Liver (tissue), 9 donors: ENCODE results near the gene TCF12. TPM values are rescaled to one million over a fixed set of nuclear protein-coding genes. Genes with fewer than 3 reads are reported as not detected.

Experiments used
- DNase-seq: peaks from one replicate; pipeline ENCODE4 v3.0.0-alpha.2; 2017; ENCODE audit warnings: low spot score
- H3K27ac ChIP-seq, 2 donors: one replicate each; pipeline ENCODE4 v1.7.0; 2013; ENCODE audit warnings: inconsistent platforms in 2 of 2, low read length in 2 of 2, control low read depth in 1 of 2, low read depth in 1 of 2, mild to moderate bottlenecking in 1 of 2
- H3K27me3 ChIP-seq, 4 donors: one replicate each; pipeline versions ENCODE4 v1.6.1 to v1.7.0; 2013; ENCODE audit warnings: low read length in 3 of 4, inconsistent platforms in 1 of 4, mild to moderate bottlenecking in 1 of 4, moderate library complexity in 1 of 4; ENCODE audit not compliant: control insufficient read depth in 4 of 4, insufficient read depth in 4 of 4
- H3K36me3 ChIP-seq, 4 donors: one replicate each; pipeline versions ENCODE4 v1.6.1 to v1.7.0; 2013; ENCODE audit warnings: low read length in 3 of 4, mild to moderate bottlenecking in 3 of 4, low read depth in 1 of 4, moderate library complexity in 1 of 4; ENCODE audit not compliant: control insufficient read depth in 4 of 4, insufficient read depth in 3 of 4
- H3K4me1 ChIP-seq, 4 donors: one replicate each; pipeline versions ENCODE4 v1.6.1 to v1.7.0; 2013; ENCODE audit warnings: low read length in 3 of 4, mild to moderate bottlenecking in 3 of 4, moderate library complexity in 1 of 4; ENCODE audit not compliant: control insufficient read depth in 4 of 4, insufficient read depth in 4 of 4
- H3K4me3 ChIP-seq, 3 donors: one replicate each; pipeline versions ENCODE4 v1.6.1 to v1.7.0; 2013; ENCODE audit warnings: low read length in 3 of 3, control low read depth in 1 of 3, low read depth in 1 of 3, mild to moderate bottlenecking in 1 of 3
- H3K9ac ChIP-seq, 2 donors: one replicate each; pipeline ENCODE4 v1.7.0; 2013; ENCODE audit warnings: low read length in 2 of 2, mild to moderate bottlenecking in 2 of 2, moderate library complexity in 2 of 2, control low read depth in 1 of 2, low read depth in 1 of 2
- H3K9me3 ChIP-seq, 4 donors: one replicate each; pipeline versions ENCODE4 v1.6.1 to v1.7.0; 2013; ENCODE audit warnings: low read length in 3 of 4; ENCODE audit not compliant: control insufficient read depth in 4 of 4
- EGR1 ChIP-seq, 2 donors: IDR thresholded peaks; 2 replicates each; pipeline ENCODE4 v1.6.1; 2016 to 2018; ENCODE audit warnings: antibody characterized with exemption in 2 of 2, low read depth in 2 of 2
- FOXA2 ChIP-seq: IDR thresholded peaks from 2 replicates; pipeline ENCODE4 v1.6.1; 2016; ENCODE audit warnings: antibody characterized with exemption
- GABPA ChIP-seq, 2 donors: IDR thresholded peaks in 1 of 2; conservative IDR thresholded peaks in 1 of 2; 2 replicates each; pipeline ENCODE4 v1.6.1; 2016; ENCODE audit warnings: antibody characterized with exemption in 2 of 2, mild to moderate bottlenecking in 1 of 2, moderate library complexity in 1 of 2
- HNF4A ChIP-seq, 2 donors: conservative IDR thresholded peaks; 2 replicates each; pipeline ENCODE4 v1.6.1; 2016; ENCODE audit warnings: antibody characterized with exemption in 2 of 2, mild to moderate bottlenecking in 2 of 2
- HNF4G ChIP-seq: IDR thresholded peaks from 2 replicates; pipeline ENCODE4 v1.6.1; 2016; ENCODE audit warnings: antibody characterized with exemption
- JUND ChIP-seq, 2 donors: IDR thresholded peaks; 2 replicates each; pipeline ENCODE4 v1.6.1; 2016; ENCODE audit warnings: antibody characterized with exemption in 2 of 2
- MAX ChIP-seq: IDR thresholded peaks from 2 replicates; pipeline ENCODE4 v1.6.1; 2016; ENCODE audit warnings: antibody characterized with exemption
- RXRA ChIP-seq, 2 donors: IDR thresholded peaks; 2 replicates each; pipeline ENCODE4 v1.6.1; 2017 to 2018; ENCODE audit warnings: antibody characterized with exemption in 2 of 2, mild to moderate bottlenecking in 1 of 2
- SP1 ChIP-seq: IDR thresholded peaks from 2 replicates; pipeline ENCODE4 v1.6.1; 2018; ENCODE audit warnings: antibody characterized with exemption, mild to moderate bottlenecking
- TAF1 ChIP-seq: conservative IDR thresholded peaks from 2 replicates; pipeline ENCODE4 v1.6.1; 2016; ENCODE audit warnings: antibody characterized with exemption, mild to moderate bottlenecking
- YY1 ChIP-seq: IDR thresholded peaks from 2 replicates; pipeline ENCODE4 v1.6.1; 2016; ENCODE audit warnings: antibody characterized with exemption, mild to moderate bottlenecking
- ZBTB33 ChIP-seq: IDR thresholded peaks from 2 replicates; pipeline ENCODE4 v1.6.1; 2016; ENCODE audit warnings: antibody characterized with exemption
- WGBS: extraction: QIAGEN DNeasy Blood & Tissue Kit; methylation state at CpG from one replicate; pipeline ENCODE4 v1.1.7; 2013; 5-methylcytosine and 5-hydroxymethylcytosine counted together
- polyA plus RNA-seq, 2 donors: library from polyadenylated mRNA; stranded (reverse) in 1 of 2; unstranded in 1 of 2; fragments of 200-250 nt in 1 of 2; fragments of >200 nt in 1 of 2; fragmentation: Nextera tagmentation in 1 of 2; extraction: Ambion mirVana in 1 of 2; gene quantifications; one replicate each; pipeline versions ENCODE4 v1.2.1 to v1.2.3, GENCODE V29; 2013 to 2015
- total RNA-seq, 2 donors: library from RNA; depleted of rRNA; stranded (reverse); fragments of >200 nt; gene quantifications; one replicate each; pipeline ENCODE4 v1.2.3, GENCODE V29; 2014
- TF ChIP-seq, protein P1 (sequence below): IDR thresholded peaks from 2 replicates; pipeline ENCODE4 v1.6.1; 2016; ENCODE audit warnings: antibody characterized with exemption
- donor health status: healthy.
- donor health status: healthy.
- donor health status: healthy.
- donor health status: healthy.
- donor health status: healthy.

TCF12 gene
- total and polyA plus RNA-seq, 4 donors: 8.7 to 38.3 (median 22.3) TPM

DNA sequence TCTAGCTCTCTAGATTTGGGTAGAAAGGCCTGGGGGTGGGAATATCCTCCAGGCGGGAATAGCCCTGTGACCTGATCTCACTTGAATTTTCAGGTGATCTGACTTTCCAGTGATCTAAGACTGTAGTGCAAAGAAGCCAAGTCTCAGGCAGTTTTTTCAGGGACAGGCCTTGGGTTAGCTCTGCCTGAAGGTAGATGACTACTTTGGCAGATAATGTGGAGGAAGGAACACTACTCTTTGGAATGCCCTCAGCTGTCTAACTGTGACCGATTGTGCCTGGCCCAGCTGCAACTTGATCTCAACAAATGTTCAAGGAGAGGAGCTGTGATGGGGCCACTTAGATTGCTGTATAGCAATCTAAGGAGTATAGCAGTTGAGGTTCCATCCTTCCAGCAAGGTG is 193.7 kb downstream of the TCF12 start (continued):
- TF ChIP-seq RXRA (IDR thresholded peaks at IDR 0.05) (no peak), ZBTB33 (no peak), SP1 (no peak)

GRCh38 chr15:57114070-57114469 is 195.6 kb downstream of the TCF12 start:
- Histone ChIP-seq H3K27me3 (no peaks in the 10 kb centered on the region), H3K36me3 (no peaks in the 10 kb centered on the region), H3K4me3 (no peak overlapping the region), H3K9me3 (no peaks in the 10 kb centered on the region), H3K4me1 (peaks cover 4 to 28% (median 12%) of the 10 kb centered on the region in 4 donors), H3K27ac (no peak overlapping the region), H3K9ac (no peak overlapping the region)
- DNase-seq: no peak
- TF ChIP-seq HNF4G (no peak), RXRA (IDR thresholded peaks at IDR 0.05) (no peak), TAF1 (no peak), GABPA (IDR thresholded peaks at IDR 0.05 in 1 of 2, conservative IDR thresholded peaks at IDR 0.05 in 1 of 2) (no peak), JUND (IDR thresholded peaks at IDR 0.05) (no peak), HNF4A (conservative IDR thresholded peaks at IDR 0.05) (no peak), SP1 (no peak), YY1 (no peak), EGR1 (IDR thresholded peaks at IDR 0.05; ENCODE audit: low read depth in 2 of 2) (no peak), FOXA2 (no peak), ZBTB33 (no peak)
- TF ChIP-seq, protein P1, sequence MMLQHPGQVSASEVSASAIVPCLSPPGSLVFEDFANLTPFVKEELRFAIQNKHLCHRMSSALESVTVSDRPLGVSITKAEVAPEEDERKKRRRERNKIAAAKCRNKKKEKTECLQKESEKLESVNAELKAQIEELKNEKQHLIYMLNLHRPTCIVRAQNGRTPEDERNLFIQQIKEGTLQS: no peak
- WGBS: 80% methylated on average over 3 of the region's 3 CpGs

DNA sequence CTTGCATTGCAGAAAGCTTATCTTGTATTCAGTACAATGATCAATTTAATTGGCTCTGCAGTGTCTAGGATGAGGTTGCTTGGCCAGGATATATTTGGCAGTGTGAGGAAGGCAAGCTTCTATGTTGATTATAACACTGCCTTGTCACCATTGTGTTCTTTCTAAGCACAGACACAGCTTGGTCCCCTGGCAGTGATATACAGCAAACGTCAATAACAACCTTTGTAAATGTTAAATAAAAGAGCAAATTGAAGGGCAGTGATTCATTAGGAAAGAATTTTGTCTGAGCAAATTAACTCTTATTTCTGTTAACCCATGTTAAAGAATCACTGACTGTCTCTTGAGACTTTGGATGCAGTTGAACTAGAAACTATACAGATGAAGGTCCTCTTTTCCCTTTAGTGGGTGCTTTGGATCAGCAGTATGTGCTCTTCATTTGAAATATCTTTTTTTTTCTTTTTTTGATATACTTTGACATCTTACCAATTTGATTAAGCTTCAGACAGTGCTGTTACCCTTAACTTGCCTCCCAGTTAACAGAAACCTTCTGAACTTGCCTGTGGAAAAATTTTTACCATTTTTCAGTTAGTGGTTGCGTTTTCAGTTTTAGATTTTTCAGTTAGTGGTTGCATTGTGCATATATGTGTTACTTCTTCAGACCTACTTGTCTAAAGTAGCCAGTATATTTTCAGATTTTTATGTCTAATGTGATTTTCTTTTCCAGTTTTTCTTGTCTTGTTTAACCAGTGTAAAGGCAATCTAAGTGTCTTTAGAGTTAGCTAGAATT is 199.8 kb downstream of the TCF12 start:
- no peak for TF ChIP-seq GABPA (IDR thresholded peaks at IDR 0.05 in 1 of 2, conservative IDR thresholded peaks at IDR 0.05 in 1 of 2)
- peak; percentile 13 for TF ChIP-seq YY1
- peak in 1 of 2 donors; percentile 65 for TF ChIP-seq JUND (IDR thresholded peaks at IDR 0.05)
- peak in 1 of 2 donors; percentile 29 for TF ChIP-seq RXRA (IDR thresholded peaks at IDR 0.05)
- TF ChIP-seq HNF4A (conservative IDR thresholded peaks at IDR 0.05): peak in 1 of 2 donors; percentile 42
- peak; percentile 31 for TF ChIP-seq FOXA2
- no peak for TF ChIP-seq TAF1
- TF ChIP-seq MAX: peak; percentile 61
- TF ChIP-seq ZBTB33: no peak
- no peak for DNase-seq
- Histone ChIP-seq H3K27ac (no peak overlapping the region), H3K4me1 (peaks cover 4 to 38% (median 15%) of the 10 kb centered on the region in 4 donors), H3K36me3 (no peaks in the 10 kb centered on the region), H3K9me3 (no peaks in the 10 kb centered on the region), H3K4me3 (no peak overlapping the region), H3K9ac (no peak overlapping the region), H3K27me3 (no peaks in the 10 kb centered on the region)
- 51% methylated on average over 2 of the region's 2 CpGs for WGBS
